Measurements from ENCODE around the gene SAMD11. TPM values are rescaled to one million over a fixed set of nuclear protein-coding genes. Genes with fewer than 3 reads are reported as not detected.

SAMD11 gene
- total RNA-seq, 2 donors from 2014 or later, result 3.0 to 4.2 TPM

DNA sequence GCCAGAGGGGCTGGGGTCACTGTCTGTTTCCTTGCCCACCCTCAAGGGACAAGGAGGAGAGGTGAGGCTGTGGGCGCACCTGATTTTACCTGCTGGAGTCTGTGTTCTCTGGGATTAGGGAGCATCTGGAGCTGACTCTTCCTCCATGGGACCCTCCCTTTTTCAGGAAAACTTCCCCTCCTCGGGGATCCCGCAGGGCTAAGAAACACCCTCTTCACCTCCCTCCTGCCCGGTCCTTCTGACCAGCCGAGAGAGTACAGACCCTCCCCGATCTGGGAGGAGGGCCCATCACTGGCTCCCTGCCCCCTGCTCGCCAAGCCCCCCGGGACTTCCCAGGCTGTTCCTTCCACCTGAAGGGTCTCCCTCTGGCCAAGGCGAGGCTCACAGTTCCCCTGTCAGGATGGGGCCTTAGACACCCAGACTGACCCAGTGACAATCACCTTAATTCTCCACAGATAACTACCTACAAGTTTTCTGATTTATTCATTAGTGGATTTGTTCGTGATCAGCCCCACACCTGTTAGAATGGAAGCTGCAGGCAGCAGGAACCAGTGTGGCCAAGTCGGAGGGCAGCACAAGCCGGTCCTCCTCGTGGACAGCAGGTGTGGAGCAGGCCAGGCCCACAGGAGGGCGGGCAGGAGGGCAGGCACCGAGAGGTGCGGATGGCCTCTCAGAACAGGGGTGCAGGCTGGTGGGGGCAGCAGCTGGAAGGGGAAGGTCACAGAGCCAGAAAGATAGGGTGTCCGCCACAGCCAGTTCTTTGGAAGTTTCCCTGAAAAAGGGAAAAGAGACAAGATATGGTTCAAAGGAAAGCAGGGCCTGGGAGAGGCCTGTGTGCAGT lies 15.9 kb upstream of the SAMD11 start:
- peaks cover 32% of the 10 kb centered on the region for H3K27me3 ChIP-seq
- intact Hi-C loops (cut with DNase I), result no loop called here
- no peak overlapping the region for H3K9ac ChIP-seq (ENCODE audit: low read depth in 2 of 2, low read length in 2 of 2)
- peaks cover 10% of the 10 kb centered on the region for H3K4me1 ChIP-seq
- no peaks in the 10 kb centered on the region for H3K9me3 ChIP-seq
- DNase-seq, result peak; percentile 16
- no peak overlapping the region for H3K4me3 ChIP-seq
- no peaks in the 10 kb centered on the region for H3K36me3 ChIP-seq
- TF ChIP-seq, protein P1, sequence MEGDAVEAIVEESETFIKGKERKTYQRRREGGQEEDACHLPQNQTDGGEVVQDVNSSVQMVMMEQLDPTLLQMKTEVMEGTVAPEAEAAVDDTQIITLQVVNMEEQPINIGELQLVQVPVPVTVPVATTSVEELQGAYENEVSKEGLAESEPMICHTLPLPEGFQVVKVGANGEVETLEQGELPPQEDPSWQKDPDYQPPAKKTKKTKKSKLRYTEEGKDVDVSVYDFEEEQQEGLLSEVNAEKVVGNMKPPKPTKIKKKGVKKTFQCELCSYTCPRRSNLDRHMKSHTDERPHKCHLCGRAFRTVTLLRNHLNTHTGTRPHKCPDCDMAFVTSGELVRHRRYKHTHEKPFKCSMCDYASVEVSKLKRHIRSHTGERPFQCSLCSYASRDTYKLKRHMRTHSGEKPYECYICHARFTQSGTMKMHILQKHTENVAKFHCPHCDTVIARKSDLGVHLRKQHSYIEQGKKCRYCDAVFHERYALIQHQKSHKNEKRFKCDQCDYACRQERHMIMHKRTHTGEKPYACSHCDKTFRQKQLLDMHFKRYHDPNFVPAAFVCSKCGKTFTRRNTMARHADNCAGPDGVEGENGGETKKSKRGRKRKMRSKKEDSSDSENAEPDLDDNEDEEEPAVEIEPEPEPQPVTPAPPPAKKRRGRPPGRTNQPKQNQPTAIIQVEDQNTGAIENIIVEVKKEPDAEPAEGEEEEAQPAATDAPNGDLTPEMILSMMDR (IDR thresholded peaks at IDR 0.05), result no peak
- H3K27ac ChIP-seq, result no peak overlapping the region

DNA sequence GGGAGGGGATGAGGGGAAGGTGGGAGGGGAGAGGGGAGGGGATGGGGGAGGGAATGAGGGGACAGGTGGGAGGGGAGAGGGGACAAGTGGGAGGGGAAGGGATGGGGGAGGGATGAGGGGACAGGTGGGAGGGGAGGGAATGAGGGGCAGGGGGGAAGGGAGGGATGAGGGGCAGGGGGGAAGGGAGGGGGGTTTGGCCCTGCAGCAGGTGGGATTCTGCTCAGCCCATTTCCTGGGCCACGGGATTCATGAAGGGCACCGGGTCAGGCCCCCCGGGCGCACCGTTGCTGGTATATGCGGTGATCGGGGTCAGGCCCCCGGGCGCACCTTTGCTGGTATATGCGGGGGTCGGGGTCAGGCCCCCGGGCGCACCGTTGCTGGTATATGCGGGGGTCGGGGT lies 15.1 kb upstream of the SAMD11 start:
- Histone ChIP-seq H3K36me3 (no peaks in the 10 kb centered on the region), H3K4me1 (peaks cover 10% of the 10 kb centered on the region), H3K9ac (ENCODE audit: low read depth in 2 of 2, low read length in 2 of 2) (no peak overlapping the region), H3K27me3 (peaks cover 34% of the 10 kb centered on the region), H3K4me3 (no peak overlapping the region), H3K27ac (no peak overlapping the region), H3K9me3 (no peaks in the 10 kb centered on the region)
- intact Hi-C loops (cut with DNase I), result no loop called here
- TF ChIP-seq, protein P1 (IDR thresholded peaks at IDR 0.05), result no peak
- no peak for DNase-seq

DNA sequence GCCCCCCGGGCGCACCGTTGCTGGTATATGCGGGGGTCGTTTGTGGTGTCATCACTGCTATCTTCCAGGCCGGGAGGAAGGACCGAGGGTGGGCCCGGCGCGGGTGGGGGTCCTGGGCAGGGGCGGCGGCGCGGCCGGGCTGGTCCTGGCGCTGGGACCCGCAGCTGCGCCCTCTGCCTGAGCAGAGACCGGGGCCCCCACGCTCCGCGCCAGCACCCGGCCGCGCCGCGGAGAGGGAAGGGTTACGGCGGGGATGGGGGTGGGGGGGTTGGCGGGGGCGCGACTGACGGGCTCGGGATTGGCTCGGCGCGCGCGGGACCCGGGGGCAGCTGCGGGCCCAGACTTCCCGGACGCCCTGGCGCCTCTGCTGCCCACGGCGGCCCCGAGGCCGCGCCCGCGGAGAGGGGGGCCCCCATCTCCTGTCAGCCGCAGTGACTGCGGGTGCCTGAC lies 13.8 kb upstream of the SAMD11 start:
- peaks cover 41% of the 10 kb centered on the region for H3K27me3 ChIP-seq
- no peak for DNase-seq

DNA sequence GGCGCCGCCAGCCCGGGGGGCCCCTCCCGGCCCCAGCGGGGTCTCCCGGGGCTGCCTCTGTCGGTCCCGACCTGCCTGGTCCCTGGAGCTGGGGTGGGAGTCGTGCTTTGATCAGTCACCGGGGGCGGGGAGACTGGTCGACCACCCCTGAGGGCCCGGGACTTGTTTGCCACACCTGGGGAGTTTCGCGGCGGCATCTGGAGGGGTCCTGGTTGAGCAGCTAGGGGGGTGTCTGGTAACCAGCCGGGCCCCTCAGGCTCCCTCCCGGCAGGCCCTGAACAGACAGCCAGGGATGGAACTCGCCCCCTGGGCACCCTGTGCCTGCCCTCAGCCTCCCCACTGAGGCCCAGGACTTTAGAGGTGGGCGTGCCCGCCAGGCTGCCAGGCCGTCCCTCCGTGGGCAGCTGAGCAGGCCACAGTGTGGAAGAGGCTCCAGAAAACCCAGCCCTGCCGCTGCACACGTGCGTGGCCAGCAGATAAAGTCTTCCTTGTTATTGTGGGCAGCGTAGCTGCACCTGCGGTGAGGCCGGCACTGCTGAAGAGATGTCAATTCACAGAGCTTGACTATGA lies 13.3 kb upstream of the SAMD11 start:
- TF ChIP-seq, protein P1 (IDR thresholded peaks at IDR 0.05), result no peak
- H3K4me3 ChIP-seq, result no peak overlapping the region
- no peak overlapping the region for H3K9ac ChIP-seq (ENCODE audit: low read depth in 2 of 2, low read length in 2 of 2)
- peak; percentile 16 for DNase-seq
- intact Hi-C loops (cut with DNase I), result no loop called here
- H3K9me3 ChIP-seq, result no peaks in the 10 kb centered on the region
- H3K4me1 ChIP-seq, result peaks cover 5% of the 10 kb centered on the region
- H3K36me3 ChIP-seq, result no peaks in the 10 kb centered on the region
- H3K27me3 ChIP-seq, result peaks cover 37% of the 10 kb centered on the region
- no peak overlapping the region for H3K27ac ChIP-seq

More for the DNA sequence above, 13.8 kb upstream of the SAMD11 start:
- Histone ChIP-seq H3K9me3 (no peaks in the 10 kb centered on the region), H3K4me3 (no peak overlapping the region), H3K27ac (no peak overlapping the region), H3K4me1 (peaks cover 10% of the 10 kb centered on the region), H3K9ac (ENCODE audit: low read depth in 2 of 2, low read length in 2 of 2) (no peak overlapping the region), H3K36me3 (no peaks in the 10 kb centered on the region)
- TF ChIP-seq, protein P1 (IDR thresholded peaks at IDR 0.05), result no peak
- intact Hi-C loops (cut with DNase I), result no loop called here

DNA sequence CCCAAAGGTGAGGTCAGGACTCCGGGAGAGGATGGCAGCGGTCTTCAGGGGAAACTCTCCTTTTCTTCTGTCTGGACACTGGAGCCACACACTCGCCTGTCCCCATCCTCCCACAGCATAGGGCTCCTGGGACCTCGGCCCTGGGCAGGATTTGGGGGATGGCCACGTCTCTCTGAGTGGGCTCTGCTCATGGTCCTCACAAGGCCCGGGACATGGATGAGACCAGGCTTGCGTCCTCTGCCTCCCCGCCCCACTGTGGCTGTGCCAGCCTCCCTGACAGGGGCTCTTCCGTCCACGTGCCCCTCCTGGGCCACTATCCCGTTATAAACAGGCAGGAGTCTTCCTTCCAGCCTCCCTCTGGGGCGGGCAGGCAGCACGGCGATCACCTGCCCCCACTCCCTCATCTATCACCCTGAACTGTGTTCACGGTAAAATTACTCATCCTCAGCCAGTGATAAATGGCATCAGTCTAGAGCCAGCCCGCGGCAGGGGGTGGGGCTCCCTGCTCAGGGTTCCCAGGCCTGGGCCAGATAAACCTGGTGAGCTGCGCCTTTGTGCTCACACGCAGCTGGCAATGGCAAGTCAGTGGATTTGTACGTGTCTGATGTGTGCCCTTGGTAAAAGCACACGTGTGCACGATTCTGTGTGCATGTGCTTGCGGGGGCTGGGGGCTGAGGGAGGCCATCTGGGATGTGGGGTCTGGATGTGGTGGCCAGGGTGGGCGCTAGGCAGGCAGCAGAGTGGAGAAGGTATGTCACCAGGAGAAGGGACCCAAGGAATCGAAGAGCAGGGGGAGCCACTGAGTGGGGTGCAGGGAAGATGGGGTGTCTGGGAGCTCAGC lies 12.6 kb upstream of the SAMD11 start:
- Histone ChIP-seq H3K4me1 (peaks cover 4% of the 10 kb centered on the region), H3K9ac (ENCODE audit: low read depth in 2 of 2, low read length in 2 of 2) (no peak overlapping the region), H3K27me3 (peaks cover 37% of the 10 kb centered on the region), H3K27ac (no peak overlapping the region), H3K4me3 (no peak overlapping the region), H3K36me3 (no peaks in the 10 kb centered on the region), H3K9me3 (no peaks in the 10 kb centered on the region)
- intact Hi-C loops (cut with DNase I), result no loop called here
- TF ChIP-seq, protein P1 (IDR thresholded peaks at IDR 0.05), result no peak
- peak; percentile 17 for DNase-seq
